IMR-90 (cell line): ENCODE measurements around the gene ITGA2. TPM values are rescaled to one million over a fixed set of nuclear protein-coding genes. Genes with fewer than 3 reads are reported as not detected.

ENCODE experiments used
- ATAC-seq: fragments of 200-7000 bp; cut with Tn5 transposase; 2 replicates; pipeline ENCODE4 v1.9.1; 2020; ENCODE audit warnings: low read depth, mild to moderate bottlenecking, moderate library complexity
- BruUV-seq: library from RNA; stranded (reverse); fragments of 400-500 nt; replicated peaks from 2 replicates; lab custom pipeline; 2021; lab: Mats Ljungman, UMichigan
- CTCF ChIA-PET: fragments of 300-600 bp; formaldehyde crosslinking; extraction: SDS; loops from one replicate; lab custom pipeline; 2021; ENCODE audit warnings: antibody characterized with exemption; lab: Yijun Ruan, JAX
- POLR2A ChIA-PET: fragments of 300-600 bp; sonication (Branson Sonifier 250); formaldehyde crosslinking; loops from one replicate; lab custom pipeline; 2022; ENCODE audit warnings: antibody characterized with exemption; ENCODE audit not compliant: unreplicated experiment; lab: Charles Lee
- DNase-seq: peaks from one replicate; pipeline ENCODE4 v3.0.0; 2013
- H2AFZ ChIP-seq: replicated peaks from 2 replicates; pipeline ENCODE3; 2013; ENCODE audit warnings: low read length, mild to moderate bottlenecking; ENCODE audit not compliant: poor library complexity
- H2AK5ac ChIP-seq: 2 replicates; pipeline ENCODE4 v1.6.1; 2013; ENCODE audit warnings: low read depth, low read length, inconsistent platforms
- H2AK9ac ChIP-seq: replicated peaks from 2 replicates; pipeline ENCODE3; 2013; ENCODE audit warnings: mild to moderate bottlenecking, low read depth, low read length, moderate library complexity; ENCODE audit not compliant: poor library complexity
- H2BK120ac ChIP-seq: 2 replicates; pipeline ENCODE4 v1.6.1; 2013; ENCODE audit warnings: low read depth, low read length, inconsistent platforms
- H2BK15ac ChIP-seq: 3 replicates; pipeline ENCODE4 v1.6.1; 2013; ENCODE audit warnings: low read depth, low read length, inconsistent platforms
- H2BK20ac ChIP-seq: 2 replicates; pipeline ENCODE4 v1.6.1; 2013; ENCODE audit warnings: low read depth, mild to moderate bottlenecking, inconsistent platforms, low read length, moderate library complexity
- H2BK5ac ChIP-seq: 2 replicates; pipeline ENCODE4 v1.6.1; 2013; ENCODE audit warnings: mild to moderate bottlenecking, low read depth, low read length, inconsistent platforms; ENCODE audit not compliant: poor library complexity, severe bottlenecking
- H3K14ac ChIP-seq: replicated peaks from 2 replicates; pipeline ENCODE4 v1.6.1; 2013; ENCODE audit warnings: low read depth, low read length, inconsistent platforms
- H3K18ac ChIP-seq: 2 replicates; pipeline ENCODE4 v1.6.1; 2013; ENCODE audit warnings: low read depth, low read length, control low read depth
- H3K23ac ChIP-seq: 2 replicates; pipeline ENCODE4 v1.6.1; 2013; ENCODE audit warnings: low read depth, low read length, inconsistent platforms
- H3K27ac ChIP-seq: 2 replicates; pipeline ENCODE4 v1.5.1; 2013; ENCODE audit warnings: mild to moderate bottlenecking, control low read depth, low read length; ENCODE audit not compliant: insufficient read depth
- H3K27me3 ChIP-seq: 2 replicates; pipeline ENCODE4 v1.6.1; 2013; ENCODE audit warnings: low read length; ENCODE audit not compliant: control insufficient read depth, insufficient read depth
- H3K36me3 ChIP-seq: 2 replicates; pipeline ENCODE4 v1.6.1; 2013; ENCODE audit warnings: low read length, mixed read lengths; ENCODE audit not compliant: control insufficient read depth, insufficient read depth
- H3K4ac ChIP-seq: 2 replicates; pipeline ENCODE4 v1.6.1; 2013; ENCODE audit warnings: low read depth, low read length, inconsistent platforms
- H3K4me1 ChIP-seq: 2 replicates; pipeline ENCODE4 v1.6.1; 2013; ENCODE audit warnings: low read length, mixed read lengths; ENCODE audit not compliant: control insufficient read depth, insufficient read depth
- H3K4me2 ChIP-seq: 2 replicates; pipeline ENCODE4 v1.6.1; 2013; ENCODE audit warnings: low read depth, mild to moderate bottlenecking, control low read depth, low read length, moderate library complexity
- H3K4me3 ChIP-seq: 2 replicates; pipeline ENCODE4 v1.5.1; 2013; ENCODE audit warnings: low read depth, mild to moderate bottlenecking, control low read depth, low read length, moderate library complexity; ENCODE audit not compliant: insufficient read depth
- H3K56ac ChIP-seq: 2 replicates; pipeline ENCODE4 v1.6.1; 2013; ENCODE audit warnings: low read length, inconsistent platforms; ENCODE audit not compliant: insufficient read depth; ENCODE audit errors: extremely low read depth
- H3K79me1 ChIP-seq, 2 experiments: 2 replicates each; pipeline ENCODE4 v1.6.1; 2013; ENCODE audit warnings: low read length in 2 of 2, inconsistent platforms in 1 of 2, low read depth in 1 of 2
- H3K9ac ChIP-seq: 2 replicates; pipeline ENCODE4 v1.6.1; 2013; ENCODE audit warnings: low read depth, low read length, control low read depth
- H3K9me1 ChIP-seq: 2 replicates; pipeline ENCODE4 v1.6.1; 2013; ENCODE audit warnings: low read length, inconsistent platforms; ENCODE audit not compliant: insufficient read depth
- H3K9me3 ChIP-seq: 2 replicates; pipeline ENCODE4 v1.6.1; 2013; ENCODE audit warnings: low read length; ENCODE audit not compliant: control insufficient read depth, insufficient read depth
- H4K20me1 ChIP-seq: 2 replicates; pipeline ENCODE4 v1.6.1; 2013; ENCODE audit warnings: low read length, inconsistent platforms; ENCODE audit not compliant: insufficient read depth
- H4K5ac ChIP-seq: 2 replicates; pipeline ENCODE4 v1.6.1; 2013; ENCODE audit warnings: mild to moderate bottlenecking, low read depth, low read length, control low read depth
- H4K8ac ChIP-seq, 2 experiments: 2 replicates each; pipeline ENCODE4 v1.6.1; 2013; ENCODE audit warnings: low read depth in 2 of 2, low read length in 2 of 2, control low read depth in 1 of 2, inconsistent platforms in 1 of 2
- H4K91ac ChIP-seq: 2 replicates; pipeline ENCODE4 v1.6.1; 2013; ENCODE audit warnings: low read depth, low read length, inconsistent platforms; ENCODE audit not compliant: insufficient read depth
- FOS ChIP-seq: fragments of 150-350 bp; IDR thresholded peaks from 2 replicates; pipeline ENCODE4 v1.6.1; 2016; ENCODE audit warnings: low read depth, low read length
- MAZ ChIP-seq: IDR thresholded peaks from 2 replicates; pipeline ENCODE4 v1.6.1; 2012; ENCODE audit warnings: low read depth, mild to moderate bottlenecking, low read length, improper control_type of control experiment, moderate library complexity, borderline replicate concordance
- WGBS, 2 experiments: methylation state at CpG; one replicate each; pipeline versions ENCODE4 v1.1.5 to v1.1.7; 2013; ENCODE audit warnings: missing lambda C conversion rate in 2 of 2; ENCODE audit not compliant: insufficient read length in 1 of 2; ENCODE audit errors: extremely low coverage in 2 of 2; 5-methylcytosine and 5-hydroxymethylcytosine counted together
- dilution Hi-C: fragments of 300-500 bp; cut with HindIII; formaldehyde crosslinking; loops from one replicate; pipeline ENCODE4 v1.14.3; 2018; ENCODE audit warnings: low sequenced_read_pairs; ENCODE audit not compliant: unreplicated experiment
- in situ Hi-C: fragments of 300-500 bp; cut with MboI; formaldehyde crosslinking; loops from 3 replicates; pipeline ENCODE4 v1.14.3; 2019; ENCODE audit warnings: low sequenced_read_pairs, inconsistent platforms, mixed read lengths
- intact Hi-C: fragments of 100-400 bp; cut with micrococcal nuclease; formaldehyde crosslinking; loops from 2 replicates; pipeline ENCODE4 v1.10.0; 2022
- polyA plus RNA-seq, 3 experiments: library from polyadenylated mRNA; depleted of rRNA; stranded (reverse); fragments of >200 nt; gene quantifications; 2 replicates each; pipeline ENCODE4 v1.2.3, GENCODE V29; 2012; ENCODE audit warnings: low replicate concordance in 1 of 3
- total RNA-seq: library from RNA; depleted of rRNA; stranded (reverse); fragments of >200 nt; gene quantifications from 2 replicates; pipeline ENCODE4 v1.2.3, GENCODE V29; 2012

The ITGA2 gene
- total and polyA plus RNA-seq, 2 of the 4 experiments (the other 2 are of a cell fraction), result 23.3 to 93.4 TPM

DNA sequence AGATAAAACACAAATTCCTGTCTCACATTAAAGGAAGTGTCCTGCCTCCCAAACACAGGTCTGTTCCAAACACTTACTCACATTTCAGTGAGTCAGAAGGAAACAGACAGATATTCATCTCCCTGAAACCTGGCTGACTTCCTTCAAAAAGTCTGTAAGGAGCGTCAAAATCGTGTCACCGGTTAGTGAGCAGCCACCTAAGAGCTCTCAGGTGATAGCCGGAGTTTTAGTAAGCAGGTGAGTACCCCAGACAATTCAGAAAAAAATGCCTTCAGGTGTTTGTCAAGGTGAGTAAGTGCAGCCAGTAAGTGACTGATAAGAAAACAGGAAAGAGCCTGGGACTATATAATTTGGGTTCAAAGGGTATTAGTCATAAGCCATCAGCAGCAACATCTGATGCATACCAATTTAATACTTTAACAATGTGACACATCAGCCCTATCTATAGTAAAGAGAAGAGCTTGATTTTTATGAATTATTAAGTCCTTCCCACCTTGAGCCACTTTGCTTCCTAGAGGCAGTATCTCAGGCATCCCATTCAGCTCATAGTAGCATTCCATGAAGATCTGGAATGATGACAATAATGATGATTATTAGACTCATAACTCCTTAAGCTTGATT lies 1.3 kb upstream of the ITGA2 start:
- WGBS, 2 experiments, result no CpG with 5 or more reads among the region's 4 CpGs
- Histone ChIP-seq H3K4me3 (no peak overlapping the region), H2AK5ac (peak overlapping the region; percentile 26; the same call in 1 of the 2 replicates), H2AFZ (no peak overlapping the region), H3K9ac (no peak overlapping the region), H3K79me1 (peaks cover 0 to 47% of the 10 kb centered on the region in 2 experiments; a peak in 2 of 4 replicates), H3K27ac (no peak overlapping the region; the same call in 1 of the 2 replicates), H2BK20ac (peak overlapping the region; percentile 90), H3K27me3 (no peaks in the 10 kb centered on the region), H4K5ac (no peak overlapping the region), H3K56ac (peak overlapping the region; percentile 12; the same call in 1 of the 2 replicates), H2AK9ac (no peak overlapping the region), H4K20me1 (no peaks in the 10 kb centered on the region), H2BK5ac (peak overlapping the region; percentile 69), H3K18ac (no peak overlapping the region; the same call in 1 of the 2 replicates), H3K4me1 (peaks cover 18% of the 10 kb centered on the region; the same call in 1 of the 2 replicates), H3K23ac (peak overlapping the region; percentile 77), H3K9me1 (peaks cover 3% of the 10 kb centered on the region), H3K36me3 (peaks cover 1% of the 10 kb centered on the region; the same call in 1 of the 2 replicates), H3K14ac (peak overlapping the region; percentile 20; the same call in 1 of the 2 replicates), H3K4me2 (peak overlapping the region; percentile 48; the same call in 1 of the 2 replicates), H2BK15ac (peak overlapping the region; percentile 1; the same call in 2 of the 3 replicates), H4K8ac (0 out of 4 replicates have a peak overlapping the region, but pooled peaks of 1 of the 2 experiments have one; percentile 48), H2BK120ac (peak overlapping the region; percentile 93), H3K4ac (peak overlapping the region; percentile 25; the same call in 1 of the 2 replicates), H4K91ac (no peak overlapping the region), H3K9me3 (no peaks in the 10 kb centered on the region)
- dilution Hi-C loops (no loop called here), intact Hi-C loops (loop anchor here (2.0 kb wide), 1 partner anchor 39 kb away; no protein-coding TSS in a partner anchor), in situ Hi-C loops (no loop called here)
- BruUV-seq, result no TSS peak
- POLR2A ChIA-PET, result no interaction called here
- TF ChIP-seq FOS (peak; percentile 1; the same call in 1 of the 2 replicates), MAZ (no peak)
- CTCF ChIA-PET, result interaction anchor here (1.0 to 1.4 kb wide), 3 partner anchors 10 to 43 kb away, joined by 3 to 4 read pairs (median 3); no protein-coding TSS in a partner anchor
- ATAC-seq, result no peak
- DNase-seq, result peak; percentile 68
